ENCODE data around the gene PDE4D.

Gene PDE4D

GRCh38 chr5:59221769-59222168 lies 671.8 kb downstream of the PDE4D start:
- H3K4me3 ChIP-seq (ENCODE audit: low read length): no peak overlapping the region
- no peak for TF ChIP-seq CTCF (IDR thresholded peaks at IDR 0.05; ENCODE audit: insufficient read depth, low read depth, low read length, missing control alignments)
- no peak for DNase-seq (ENCODE audit: low read depth)

- peak; percentile 21 for DNase-seq (ENCODE audit: low read depth)
- H3K4me3 ChIP-seq (ENCODE audit: low read length): no peak overlapping the region
- TF ChIP-seq CTCF (IDR thresholded peaks at IDR 0.05; ENCODE audit: insufficient read depth, low read depth, low read length, missing control alignments): peak; percentile 6
Observed at GRCh38 chr5:59218424-59219045, 675.0 kb downstream of the PDE4D start.

GRCh38 chr5:59216841-59217240 lies 676.7 kb downstream of the PDE4D start:
- no peak for TF ChIP-seq CTCF (IDR thresholded peaks at IDR 0.05; ENCODE audit: insufficient read depth, low read depth, low read length, missing control alignments)
- no peak overlapping the region for H3K4me3 ChIP-seq (ENCODE audit: low read length)
- no peak for DNase-seq (ENCODE audit: low read depth)

GRCh38 chr5:59212596-59212995 lies 680.9 kb downstream of the PDE4D start:
- no peak for TF ChIP-seq CTCF (IDR thresholded peaks at IDR 0.05; ENCODE audit: insufficient read depth, low read depth, low read length, missing control alignments)
- DNase-seq (ENCODE audit: low read depth): peak; percentile 30
- no peak overlapping the region for H3K4me3 ChIP-seq (ENCODE audit: low read length)

- H3K4me3 ChIP-seq (ENCODE audit: low read length): no peak overlapping the region
- TF ChIP-seq CTCF (IDR thresholded peaks at IDR 0.05; ENCODE audit: insufficient read depth, low read depth, low read length, missing control alignments): no peak
- DNase-seq (ENCODE audit: low read depth): no peak
Observed at GRCh38 chr5:59209758-59210359, 683.7 kb downstream of the PDE4D start.

GRCh38 chr5:59208474-59208873 lies 685.1 kb downstream of the PDE4D start:
- no peak overlapping the region for H3K4me3 ChIP-seq (ENCODE audit: low read length)
- TF ChIP-seq CTCF (IDR thresholded peaks at IDR 0.05; ENCODE audit: insufficient read depth, low read depth, low read length, missing control alignments): no peak
- no peak for DNase-seq (ENCODE audit: low read depth)

- no peak for TF ChIP-seq CTCF (IDR thresholded peaks at IDR 0.05; ENCODE audit: insufficient read depth, low read depth, low read length, missing control alignments)
- H3K4me3 ChIP-seq (ENCODE audit: low read length): no peak overlapping the region
- no peak for DNase-seq (ENCODE audit: low read depth)
Observed at GRCh38 chr5:59207401-59207800, 686.1 kb downstream of the PDE4D start.

Data from epithelial cell of esophagus (primary cell).